ENCODE measurements around the gene RRP1.

GRCh38 chr21:43816611-43817071 is 27.3 kb downstream of the RRP1 start:
- TF ChIP-seq POLR2AphosphoS5 (IDR thresholded peaks at IDR 0.05; ENCODE audit: low read depth, low read length) = no peak
- no peak for TF ChIP-seq POLR2A (IDR thresholded peaks at IDR 0.05; ENCODE audit: low read depth, low read length)
- TF ChIP-seq TAF1 (IDR thresholded peaks at IDR 0.05; ENCODE audit: low read depth, low read length) = no peak
- TF ChIP-seq POU2F2 (IDR thresholded peaks at IDR 0.05; ENCODE audit: low read depth, low read length) = no peak
